Aortic smooth muscle cell (primary cell): ENCODE data around the gene DRAM2. TPM values are rescaled to one million over a fixed set of nuclear protein-coding genes. Genes with fewer than 3 reads are reported as not detected.

ENCODE experiments used
- total RNA-seq: library from RNA; depleted of rRNA; stranded (reverse); fragments of >200 nt; gene quantifications from 2 replicates; pipeline ENCODE4 v1.2.3, GENCODE V29; 2014

DRAM2 gene
- 39.9 and 48.2 TPM in 2 replicates for total RNA-seq

DNA sequence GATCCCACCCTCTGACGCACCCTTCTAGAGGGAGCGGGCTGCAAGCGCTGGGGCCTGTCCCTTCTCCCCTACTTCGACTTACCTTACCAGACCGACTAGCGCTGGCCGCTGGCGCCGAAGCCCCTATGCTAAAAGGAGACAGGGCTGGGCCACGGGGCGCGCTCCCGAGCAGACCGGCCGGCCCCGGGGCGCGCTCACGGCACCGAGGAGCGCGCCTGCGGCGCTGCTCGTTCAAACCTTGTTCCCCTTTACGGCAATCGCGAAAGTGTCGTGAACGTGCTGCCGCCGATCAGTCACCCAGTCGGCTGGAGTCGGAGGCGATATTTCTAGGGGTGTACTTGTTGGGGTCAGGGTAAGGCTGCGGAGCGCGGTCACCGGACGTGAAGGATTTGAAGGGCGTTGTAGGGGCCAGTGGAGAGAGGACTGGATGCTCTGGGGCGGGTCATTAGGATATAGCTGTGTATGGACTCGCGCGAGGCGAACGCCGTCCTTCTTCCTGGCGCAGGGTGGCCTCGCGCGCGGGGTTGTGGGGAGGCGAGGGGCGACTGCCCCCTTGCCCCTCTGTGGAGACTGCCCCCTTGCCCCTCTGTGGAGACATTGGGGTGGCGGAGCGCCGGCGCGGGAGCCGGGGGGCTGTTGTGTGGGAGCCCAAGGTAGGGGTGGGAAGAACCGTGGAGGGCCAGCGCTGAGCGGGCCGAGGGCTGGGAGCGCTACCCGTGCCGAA is at the start of gene DRAM2, which contains the start of gene CEPT1:
DRAM2 (minus strand) TSS at position 138 of the 724 bp plus-strand sequence. CDS start 8,539 bp downstream, outside the sequence.
CEPT1 (plus strand) TSS at position 268 of the 724 bp plus-strand sequence. CDS start 7,492 bp downstream, outside the sequence.

Other genes starting within 250 kb of the DRAM2 start
- gene LRIF1, start 176.2 kb downstream of the DRAM2 start, total RNA-seq = 8.1 and 10.1 TPM in 2 replicates
- gene CEPT1, start 130 bp upstream of the DRAM2 start, total RNA-seq = 27.7 and 29.9 TPM in 2 replicates
- gene DENND2D, start 60.6 kb upstream of the DRAM2 start, total RNA-seq = 0.25 and 0.40 TPM in 2 replicates
- 0.12 and 1.1 TPM in 2 replicates for gene CHI3L2, start 87.6 kb upstream of the DRAM2 start, total RNA-seq
- gene CHIA, start 150.8 kb upstream of the DRAM2 start, total RNA-seq = not detected in 2 replicates